AG04450 (cell line): Measurements from ENCODE around the gene LENG9. TPM values are rescaled to one million over a fixed set of nuclear protein-coding genes. Genes with fewer than 3 reads are reported as not detected.

Source experiments
- CTCF ChIA-PET: fragments of 300-600, 350-600 bp; formaldehyde crosslinking; extraction: SDS; loops from one replicate; lab custom pipeline; 2022; ENCODE audit warnings: antibody characterized with exemption, inconsistent platforms; lab: Charles Lee
- POLR2A ChIA-PET: fragments of 350-600 bp; formaldehyde crosslinking; extraction: SDS; loops from one replicate; lab custom pipeline; 2021; ENCODE audit warnings: antibody characterized with exemption, inconsistent platforms; lab: Yijun Ruan, JAX
- DNase-seq: peaks from one replicate; pipeline ENCODE4 v3.0.0-alpha.2; 2011; ENCODE audit warnings: low read depth, low spot score
- H3K27ac ChIP-seq: one replicate; pipeline ENCODE4 v1.5.1; 2012; ENCODE audit warnings: low read depth, low read length, control low read depth
- H3K27me3 ChIP-seq: one replicate; pipeline ENCODE4 v1.6.0; 2012; ENCODE audit warnings: low read length; ENCODE audit not compliant: control insufficient read depth, insufficient read depth
- H3K4me3 ChIP-seq: 2 replicates; pipeline ENCODE4 v1.5.1; 2011; ENCODE audit warnings: mild to moderate bottlenecking, low read depth, low read length, control low read depth
- H3K9me3 ChIP-seq: 2 replicates; pipeline ENCODE4 v1.5.1; 2012; ENCODE audit warnings: low read length; ENCODE audit not compliant: control insufficient read depth, insufficient read depth
- CTCF ChIP-seq: IDR thresholded peaks from 2 replicates; pipeline ENCODE4 v1.5.1; 2011; ENCODE audit warnings: low read depth, low read length, control low read depth, inconsistent platforms
- polyA plus RNA-seq: library from polyadenylated mRNA; depleted of rRNA; stranded (reverse); fragments of >200 nt; gene quantifications from 2 replicates; pipeline ENCODE4 v1.2.3, GENCODE V29; 2011

The LENG9 gene
- polyA plus RNA-seq, 1 experiment, result 0.63 TPM

- POLR2A ChIA-PET, result no interaction called here
Measured at GRCh38 chr19:54481326-54481930, 17.9 kb upstream of the LENG9 start.

GRCh38 chr19:54480051-54480450, 16.5 kb upstream of the LENG9 start:
- CTCF ChIA-PET, result interaction anchor here (0.5 to 2.3 kb wide), 4 partner anchors 11 to 264 kb away, joined by 5 to 22 read pairs (median 8); no protein-coding TSS in a partner anchor

More at GRCh38 chr19:54481326-54481930, 17.9 kb upstream of the LENG9 start:
- CTCF ChIA-PET, result interaction anchor here (0.6 to 2.3 kb wide), 31 partner anchors 9 to 1780 kb away, joined by 3 to 22 read pairs (median 4); partner anchors contain the start of genes CDC42EP5 and LAIR2
- Histone ChIP-seq H3K4me3 (no peak overlapping the region), H3K27ac (no peak overlapping the region), H3K27me3 (no peaks in the 10 kb centered on the region), H3K9me3 (no peaks in the 10 kb centered on the region)
- TF ChIP-seq CTCF, result peak; percentile 79
- no peak for DNase-seq

GRCh38 chr19:54478677-54479266, 15.2 kb upstream of the LENG9 start:
- Histone ChIP-seq H3K4me3 (no peak overlapping the region), H3K27ac (no peak overlapping the region), H3K9me3 (no peaks in the 10 kb centered on the region), H3K27me3 (no peaks in the 10 kb centered on the region)
- ChIA-PET CTCF (interaction anchor here (0.6 to 3.1 kb wide), 13 partner anchors 10 to 1924 kb away, joined by 3 to 33 read pairs (median 3); partner anchors contain the start of gene RDH13), POLR2A (no interaction called here)
- peak; percentile 76 for TF ChIP-seq CTCF
- DNase-seq, result no peak

More at GRCh38 chr19:54480051-54480450, 16.5 kb upstream of the LENG9 start:
- H3K4me3 ChIP-seq, result no peak overlapping the region
- POLR2A ChIA-PET, result interaction anchor here (0.6 kb wide), 1 partner anchor 52 kb away, joined by 4 read pairs; no protein-coding TSS in a partner anchor
- H3K27ac ChIP-seq, result no peak overlapping the region
- H3K9me3 ChIP-seq, result no peaks in the 10 kb centered on the region
- no peak for TF ChIP-seq CTCF
- DNase-seq, result no peak
- H3K27me3 ChIP-seq, result no peaks in the 10 kb centered on the region

GRCh38 chr19:54477650-54478049, 14.1 kb upstream of the LENG9 start:
- ChIA-PET CTCF (interaction anchor here (1.1 to 3.1 kb wide), 6 partner anchors 12 to 941 kb away, joined by 3 to 33 read pairs (median 4); no protein-coding TSS in a partner anchor), POLR2A (no interaction called here)
- Histone ChIP-seq H3K9me3 (no peaks in the 10 kb centered on the region), H3K27ac (no peak overlapping the region), H3K27me3 (no peaks in the 10 kb centered on the region), H3K4me3 (no peak overlapping the region)
- TF ChIP-seq CTCF, result peak; percentile 8; the same call in 1 of the 2 replicates
- DNase-seq, result no peak

- Histone ChIP-seq H3K4me3 (no peak overlapping the region), H3K9me3 (no peaks in the 10 kb centered on the region), H3K27ac (no peak overlapping the region), H3K27me3 (no peaks in the 10 kb centered on the region)
- TF ChIP-seq CTCF, result no peak
- POLR2A ChIA-PET, result no interaction called here
- CTCF ChIA-PET, result no interaction called here
- DNase-seq, result no peak
Measured at GRCh38 chr19:54475706-54476105, 12.1 kb upstream of the LENG9 start.
